Activated T-cell treated with anti-CD3 and anti-CD28 coated beads for 24 hours (primary cell): ENCODE results near the gene LIME1.

ENCODE experiments used
- DNase-seq: peaks from one replicate; pipeline ENCODE4 v3.0.0-alpha.2; 2020; ENCODE audit warnings: low read depth

LIME1 gene, protein sequence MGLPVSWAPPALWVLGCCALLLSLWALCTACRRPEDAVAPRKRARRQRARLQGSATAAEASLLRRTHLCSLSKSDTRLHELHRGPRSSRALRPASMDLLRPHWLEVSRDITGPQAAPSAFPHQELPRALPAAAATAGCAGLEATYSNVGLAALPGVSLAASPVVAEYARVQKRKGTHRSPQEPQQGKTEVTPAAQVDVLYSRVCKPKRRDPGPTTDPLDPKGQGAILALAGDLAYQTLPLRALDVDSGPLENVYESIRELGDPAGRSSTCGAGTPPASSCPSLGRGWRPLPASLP

DNA sequence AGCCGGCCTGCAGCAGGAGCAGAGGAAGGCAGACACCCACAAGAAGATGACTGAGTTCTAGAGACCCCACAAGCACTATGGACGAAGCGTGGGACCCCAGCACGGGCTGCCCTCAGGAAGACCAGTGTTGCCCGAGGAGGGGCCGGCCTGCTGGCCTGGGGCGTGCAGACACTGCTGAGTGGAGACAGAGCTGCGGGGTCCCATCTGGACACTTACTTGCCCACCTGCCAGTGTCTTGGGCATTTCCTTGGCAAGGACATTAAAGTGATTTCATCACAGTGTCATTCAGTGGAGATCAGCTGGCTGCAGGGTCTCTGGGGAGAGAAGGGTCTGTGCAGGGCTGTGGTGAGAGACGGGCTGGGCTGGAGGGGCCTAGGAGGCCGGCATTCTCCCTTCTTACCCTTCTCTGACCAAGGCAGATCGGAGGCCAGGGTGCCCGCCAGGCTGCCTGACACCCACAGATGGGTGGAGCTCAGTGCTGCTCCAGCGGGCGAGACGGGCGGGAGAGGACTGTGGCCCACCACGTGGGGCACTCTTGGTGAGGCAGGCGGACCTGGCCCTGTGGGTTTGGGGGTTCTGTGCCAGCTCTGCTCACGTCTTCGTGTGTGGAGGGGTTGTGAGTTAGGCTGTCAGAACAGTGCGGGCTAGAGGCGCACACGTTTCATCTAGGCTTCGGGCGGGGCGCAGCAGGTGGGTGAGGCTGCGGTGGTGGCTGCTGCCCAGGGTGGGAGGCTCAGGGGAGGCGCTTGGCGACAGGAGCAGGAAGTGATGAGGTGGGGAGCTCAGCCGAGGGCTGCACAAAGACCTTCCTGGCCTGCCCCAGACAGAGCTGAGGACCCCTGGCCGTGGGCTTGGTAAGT lies at the start of gene LIME1:
TSS of gene LIME1 (plus strand) at position 806 of the 860 bp plus-strand sequence. CDS start 886 bp downstream, outside the sequence.
- DNase-seq = peak; percentile 41

DNA sequence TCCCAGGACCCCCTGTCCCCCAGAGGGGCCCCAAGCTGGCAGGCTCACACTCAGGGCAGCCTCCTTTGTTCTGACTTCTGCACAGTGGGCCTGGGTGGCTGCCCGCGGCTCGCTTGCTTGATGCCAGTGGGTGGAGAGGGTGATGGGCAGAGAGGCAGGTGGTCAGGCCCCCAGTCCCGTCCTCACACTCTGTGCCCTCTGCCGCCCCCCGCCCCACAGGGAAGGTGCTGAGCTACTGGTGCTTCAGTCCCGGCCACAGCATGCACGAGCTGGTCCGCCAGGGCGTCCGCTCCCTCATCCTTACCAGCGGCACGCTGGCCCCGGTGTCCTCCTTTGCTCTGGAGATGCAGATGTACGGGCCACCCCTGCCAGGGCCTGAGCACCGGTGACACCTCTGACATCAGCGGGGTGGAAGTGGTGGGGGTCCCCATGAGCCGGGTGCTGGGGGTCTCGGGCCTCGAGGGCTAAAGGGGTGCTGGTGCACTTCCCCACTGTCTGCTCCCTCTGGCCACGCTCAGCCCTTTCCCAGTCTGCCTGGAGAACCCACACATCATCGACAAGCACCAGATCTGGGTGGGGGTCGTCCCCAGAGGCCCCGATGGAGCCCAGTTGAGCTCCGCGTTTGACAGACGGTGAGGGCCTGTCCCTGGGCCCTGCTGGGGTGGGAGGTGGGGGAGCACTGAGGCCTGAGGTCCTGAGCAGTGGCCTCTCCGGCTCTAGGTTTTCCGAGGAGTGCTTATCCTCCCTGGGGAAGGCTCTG lies 48.9 kb upstream of the LIME1 start:
- DNase-seq = no peak

- no peak for DNase-seq
These were observed 48.0 kb upstream of the LIME1 start for GRCh38 chr20:63688228-63689045.

GRCh38 chr20:63689046-63690002 lies 47.1 kb upstream of the LIME1 start:
- DNase-seq = no peak

DNA sequence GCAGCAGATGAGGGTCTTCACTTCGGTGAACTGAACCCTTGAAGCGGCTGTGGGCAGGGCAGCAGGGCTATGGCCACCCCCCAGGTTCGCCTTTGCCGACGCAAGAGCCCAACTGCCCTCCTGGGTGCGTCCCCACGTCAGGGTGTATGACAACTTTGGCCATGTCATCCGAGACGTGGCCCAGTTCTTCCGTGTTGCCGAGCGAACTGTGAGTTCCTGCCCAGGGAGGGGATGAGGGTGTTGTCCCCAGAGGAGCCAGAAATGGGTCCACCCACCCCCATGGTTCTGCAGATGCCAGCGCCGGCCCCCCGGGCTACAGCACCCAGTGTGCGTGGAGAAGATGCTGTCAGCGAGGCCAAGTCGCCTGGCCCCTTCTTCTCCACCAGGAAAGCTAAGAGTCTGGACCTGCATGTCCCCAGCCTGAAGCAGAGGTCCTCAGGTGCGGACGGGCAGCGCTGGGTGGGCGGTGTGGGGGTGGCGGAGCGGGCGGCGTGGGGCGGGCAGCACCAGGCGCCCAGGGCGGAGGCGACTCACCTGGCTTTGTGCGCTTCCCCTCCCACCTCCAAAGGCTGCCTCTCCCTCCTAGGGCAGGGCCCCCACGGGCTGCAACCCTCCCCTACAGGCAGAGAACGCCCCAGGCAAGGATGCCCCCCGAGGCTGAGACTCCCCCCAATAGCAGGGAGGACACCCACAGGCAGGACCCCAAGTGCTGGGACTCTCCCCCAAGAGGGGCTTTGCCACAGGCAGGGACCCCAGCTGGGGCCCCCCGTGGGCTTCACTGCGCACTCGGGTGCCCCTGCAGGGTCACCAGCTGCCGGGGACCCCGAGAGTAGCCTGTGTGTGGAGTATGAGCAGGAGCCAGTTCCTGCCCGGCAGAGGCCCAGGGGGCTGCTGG lies 46.2 kb upstream of the LIME1 start:
- no peak for DNase-seq

DNA sequence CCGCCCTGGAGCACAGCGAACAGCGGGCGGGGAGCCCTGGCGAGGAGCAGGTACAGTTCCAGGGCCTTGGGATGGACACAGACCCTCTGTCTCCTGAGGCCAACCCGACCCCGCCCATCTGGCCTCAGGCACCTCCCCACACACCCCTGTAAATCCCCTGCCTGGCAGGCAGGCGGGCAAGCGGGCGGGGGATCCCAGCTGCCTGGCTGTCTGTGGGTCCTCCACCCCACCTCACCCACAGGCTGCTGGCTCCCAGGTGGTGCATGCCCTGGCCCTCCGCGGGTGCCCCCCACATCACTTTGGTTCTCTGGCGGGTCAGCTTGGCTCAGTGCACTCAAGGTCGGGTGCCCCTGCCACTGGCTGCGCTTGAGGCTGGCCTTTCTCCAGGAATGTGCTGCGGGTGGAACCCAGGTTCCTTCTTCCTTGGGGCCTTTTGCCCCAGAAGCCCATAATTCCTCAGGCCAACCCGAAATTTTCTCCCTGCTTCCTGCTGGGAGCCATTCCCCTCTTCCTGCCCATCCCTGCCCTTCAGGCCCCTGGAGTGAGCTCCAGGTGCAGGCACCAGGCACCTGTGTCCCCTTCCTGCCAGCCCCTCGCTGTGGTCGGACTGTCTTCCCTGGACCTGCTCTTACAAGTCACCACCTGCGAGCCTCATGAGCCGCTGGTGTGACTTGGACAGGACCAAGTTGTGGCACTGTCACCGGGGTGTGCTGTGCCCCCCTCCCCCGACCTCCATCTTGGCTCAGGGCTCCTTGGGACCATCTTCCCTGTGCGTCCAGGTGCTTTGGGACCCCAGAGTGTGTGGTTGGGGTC lies 45.4 kb upstream of the LIME1 start:
- DNase-seq = no peak

- DNase-seq = no peak
These were observed 44.6 kb upstream of the LIME1 start for GRCh38 chr20:63691711-63692435.

- DNase-seq = no peak
These were observed 43.9 kb upstream of the LIME1 start for GRCh38 chr20:63692436-63693082.

GRCh38 chr20:63693083-63693732 lies 43.3 kb upstream of the LIME1 start:
- DNase-seq = no peak

DNA sequence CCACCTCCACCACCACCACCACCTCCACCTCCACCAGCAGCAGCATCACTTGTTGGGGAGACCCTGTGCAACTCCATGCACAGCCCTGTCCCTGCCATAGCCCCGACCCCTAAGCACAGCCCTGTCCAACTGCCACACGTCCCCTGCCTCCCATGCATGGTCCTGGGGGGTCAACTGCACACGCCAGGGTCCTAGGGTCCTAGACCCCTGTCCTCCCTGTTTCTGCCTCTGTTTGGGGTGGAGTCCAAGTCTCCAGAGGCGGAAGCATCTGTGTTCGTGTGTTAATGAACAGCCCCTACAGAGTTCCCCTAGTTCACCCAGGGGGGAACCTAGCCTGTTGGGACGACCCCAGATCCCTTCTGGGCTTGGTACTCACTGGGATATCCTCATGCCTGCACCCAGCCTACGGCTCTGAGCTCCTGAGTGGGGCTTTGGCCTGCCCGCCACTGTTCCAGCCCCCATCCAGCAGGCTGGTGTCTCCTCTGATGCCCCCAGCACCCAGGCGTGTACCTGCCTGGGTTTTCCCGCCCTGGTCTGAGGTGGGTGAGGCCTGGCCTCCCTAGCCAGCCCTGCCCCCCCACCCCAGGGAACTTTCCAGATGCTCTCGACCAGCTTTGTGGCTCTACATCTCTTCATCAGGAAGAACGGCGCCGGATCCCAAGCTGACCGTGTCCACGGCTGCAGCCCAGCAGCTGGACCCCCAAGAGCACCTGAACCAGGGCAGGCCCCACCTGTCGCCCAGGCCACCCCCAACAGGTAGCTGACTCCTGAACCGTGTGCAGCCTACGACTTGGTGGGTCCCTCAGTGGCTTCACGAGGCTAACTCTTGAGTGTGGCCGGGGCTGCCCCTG lies 42.5 kb upstream of the LIME1 start:
- no peak for DNase-seq

DNA sequence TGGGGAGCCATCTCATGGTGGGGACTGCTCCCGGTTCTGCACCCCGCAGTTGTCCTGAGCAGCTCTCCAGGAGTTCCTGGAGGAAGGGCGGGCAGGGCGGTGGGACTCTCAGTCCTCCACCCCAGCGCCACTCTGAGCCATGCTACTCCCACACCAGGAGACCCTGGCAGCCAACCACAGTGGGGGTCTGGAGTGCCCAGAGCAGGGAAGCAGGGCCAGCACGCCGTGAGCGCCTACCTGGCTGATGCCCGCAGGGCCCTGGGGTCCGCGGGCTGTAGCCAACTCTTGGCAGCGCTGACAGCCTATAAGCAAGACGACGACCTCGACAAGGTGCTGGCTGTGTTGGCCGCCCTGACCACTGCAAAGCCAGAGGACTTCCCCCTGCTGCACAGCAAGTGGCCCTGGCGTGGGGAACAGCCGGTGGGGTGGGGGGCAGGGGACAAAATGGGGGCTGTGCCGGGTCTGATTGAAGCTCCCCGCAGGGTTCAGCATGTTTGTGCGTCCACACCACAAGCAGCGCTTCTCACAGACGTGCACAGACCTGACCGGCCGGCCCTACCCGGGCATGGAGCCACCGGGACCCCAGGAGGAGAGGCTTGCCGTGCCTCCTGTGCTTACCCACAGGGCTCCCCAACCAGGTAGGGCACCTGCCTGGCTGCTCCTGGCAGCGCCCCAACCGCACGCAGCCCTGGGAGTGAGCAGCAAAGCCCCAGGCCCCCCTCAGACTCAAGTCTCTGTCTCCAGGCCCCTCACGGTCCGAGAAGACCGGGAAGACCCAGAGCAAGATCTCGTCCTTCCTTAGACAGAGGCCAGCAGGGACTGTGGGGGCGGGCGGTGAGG lies 41.7 kb upstream of the LIME1 start:
- DNase-seq = no peak

DNA sequence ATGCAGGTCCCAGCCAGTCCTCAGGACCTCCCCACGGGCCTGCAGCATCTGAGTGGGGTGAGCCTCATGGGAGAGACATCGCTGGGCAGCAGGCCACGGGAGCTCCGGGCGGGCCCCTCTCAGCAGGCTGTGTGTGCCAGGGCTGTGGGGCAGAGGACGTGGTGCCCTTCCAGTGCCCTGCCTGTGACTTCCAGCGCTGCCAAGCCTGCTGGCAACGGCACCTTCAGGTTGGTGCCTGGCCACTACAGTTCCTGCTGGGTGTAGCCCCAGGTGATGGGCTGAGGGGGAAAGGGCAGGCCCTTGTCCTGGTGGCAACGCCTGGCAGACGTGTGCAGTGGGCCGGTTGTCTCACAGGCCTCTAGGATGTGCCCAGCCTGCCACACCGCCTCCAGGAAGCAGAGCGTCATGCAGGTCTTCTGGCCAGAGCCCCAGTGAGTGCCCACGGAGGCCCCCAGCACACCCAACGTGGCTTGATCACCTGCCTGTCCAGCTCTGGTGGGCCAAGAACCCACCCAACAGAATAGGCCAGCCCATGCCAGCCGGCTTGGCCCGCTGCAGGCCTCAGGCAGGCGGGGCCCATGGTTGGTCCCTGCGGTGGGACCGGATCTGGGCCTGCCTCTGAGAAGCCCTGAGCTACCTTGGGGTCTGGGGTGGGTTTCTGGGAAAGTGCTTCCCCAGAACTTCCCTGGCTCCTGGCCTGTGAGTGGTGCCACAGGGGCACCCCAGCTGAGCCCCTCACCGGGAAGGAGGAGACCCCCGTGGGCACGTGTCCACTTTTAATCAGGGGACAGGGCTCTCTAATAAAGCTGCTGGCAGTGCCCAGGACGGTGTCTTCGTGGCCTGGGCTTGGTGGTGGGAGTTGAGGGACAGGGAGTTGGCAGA lies 40.8 kb upstream of the LIME1 start:
- no peak for DNase-seq

- no peak for DNase-seq
These were observed 40.2 kb upstream of the LIME1 start for GRCh38 chr20:63696306-63696627.
